Stomach (tissue), 9 donors: ENCODE data around the gene HPS3. TPM values are rescaled to one million over a fixed set of nuclear protein-coding genes. Genes with fewer than 3 reads are reported as not detected.
A peak's percentile ranks its signal among the peaks of the same experiment; 100 is the strongest.

Experiments used
- DNase-seq, 2 donors: peaks; one replicate each; pipeline versions ENCODE4 v3.0.0 to v3.0.0-alpha.2; 2013 to 2019
- H3K27ac ChIP-seq, 5 donors: fragments of 200-600 bp in 4 of 5; sonication (generic) in 4 of 5; one replicate each; pipeline ENCODE4 v1.5.1; 2013 to 2019; ENCODE audit warnings: mild to moderate bottlenecking in 1 of 5, moderate library complexity in 1 of 5
- H3K27me3 ChIP-seq, 3 donors: fragments of 200-600 bp; sonication (generic); one replicate each; pipeline ENCODE4 v1.5.1; 2017 to 2019; ENCODE audit warnings: mixed run types in 1 of 3
- H3K36me3 ChIP-seq, 4 donors: fragments of 200-600 bp; sonication (generic); 1 replicate in 3 of 4; 2 replicates in 1 of 4; pipeline ENCODE4 v1.5.1; 2016 to 2019
- H3K4me1 ChIP-seq, 4 donors: fragments of 200-600 bp; sonication (generic); one replicate each; pipeline ENCODE4 v1.5.1; 2016 to 2019
- H3K4me3 ChIP-seq, 4 donors: fragments of 200-600 bp; sonication (generic) in 3 of 4; one replicate each; pipeline ENCODE4 v1.5.1; 2016 to 2019; ENCODE audit warnings: mild to moderate bottlenecking in 1 of 4
- H3K9me3 ChIP-seq, 4 donors: fragments of 200-600 bp; sonication (generic); one replicate each; pipeline ENCODE4 v1.5.1; 2016 to 2019
- EP300 ChIP-seq: sonication (generic); formaldehyde crosslinking; IDR thresholded peaks from one replicate; pipeline ENCODE4 v1.6.1; 2017; ENCODE audit warnings: antibody characterized with exemption
- POLR2A ChIP-seq, 4 donors: fragments of 450-650 bp; IDR thresholded peaks; one replicate each; pipeline ENCODE4 v1.6.1; 2016; ENCODE audit warnings: antibody characterized with exemption in 4 of 4, control low read depth in 2 of 4, mild to moderate bottlenecking in 1 of 4, moderate library complexity in 1 of 4
- POLR2AphosphoS5 ChIP-seq, 3 donors: sonication (generic); formaldehyde crosslinking; IDR thresholded peaks; one replicate each; pipeline ENCODE4 v1.6.1; 2016; ENCODE audit warnings: antibody characterized with exemption in 3 of 3
- WGBS, 5 donors: extraction: QIAGEN DNeasy Blood & Tissue Kit in 3 of 5; methylation state at CpG; one replicate each; pipeline versions ENCODE4 v1.1.5 to v1.1.7; 2013 to 2018; 5-methylcytosine and 5-hydroxymethylcytosine counted together
- intact Hi-C: fragments of 100-400 bp; cut with DNase I; formaldehyde crosslinking; loops from one replicate; pipeline ENCODE4 v1.15.1; 2023; ENCODE audit warnings: low total_unique reads
- polyA plus RNA-seq, 3 donors: library from polyadenylated mRNA; stranded (reverse); fragments of 200-250 nt; gene quantifications; one replicate each; pipeline ENCODE4 v1.2.3, GENCODE V29; 2013
- total RNA-seq, 5 donors: library from RNA; depleted of rRNA; stranded (reverse); fragments of >200 nt; gene quantifications; one replicate each; pipeline versions ENCODE4 v1.1.0 to v1.2.3, GENCODE V29; 2014 to 2016
- TF ChIP-seq, protein P1 (sequence below), 7 experiments: fragments of 450-650 bp in 4 of 7; fragments of 200-600 bp in 3 of 7; sonication (generic) in 3 of 7; IDR thresholded peaks; one replicate each; pipeline ENCODE4 v1.5.1; 2016 to 2019; ENCODE audit warnings: antibody characterized with exemption in 7 of 7, control low read depth in 2 of 7, mild to moderate bottlenecking in 1 of 7
- donor health status: healthy with polysubstance abuse.
- donor health status: Bipolar disorder and iron deficiency.
- donor health status: healthy.

The HPS3 gene
- total and polyA plus RNA-seq, 8 donors, result 6.3 to 23.9 (median 12.1) TPM

DNA sequence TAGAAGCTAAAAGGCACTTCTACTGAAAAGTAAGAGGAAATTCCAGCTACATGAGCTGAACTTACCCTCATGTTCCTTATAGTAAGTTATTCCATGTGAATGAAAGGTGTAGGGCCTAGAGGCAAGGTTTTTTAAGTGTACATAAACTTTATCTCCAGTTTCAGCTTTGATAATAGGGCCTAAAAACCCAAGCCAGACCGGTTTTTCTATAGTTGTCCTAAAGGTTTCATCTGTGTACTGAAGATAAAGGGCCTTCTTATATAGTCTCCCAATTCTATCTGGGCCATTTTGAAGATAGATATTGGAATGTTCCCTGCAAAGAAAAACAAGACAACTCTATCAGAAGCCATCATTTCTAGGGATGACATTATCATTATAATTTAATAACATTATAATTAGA lies 82.9 kb downstream of the HPS3 start:
- H3K4me3 ChIP-seq, result no peak overlapping the region
- H3K4me1 ChIP-seq, result peaks cover 7 to 30% (median 17%) of the 10 kb centered on the region in 4 donors
- intact Hi-C loops, result no loop called here
- H3K27ac ChIP-seq, result no peak overlapping the region
- H3K36me3 ChIP-seq, result no peaks in the 10 kb centered on the region
- H3K27me3 ChIP-seq, result no peaks in the 10 kb centered on the region
- TF ChIP-seq EP300, result no peak
- no peak for TF ChIP-seq POLR2A (IDR thresholded peaks at IDR 0.05)
- TF ChIP-seq, protein P1, sequence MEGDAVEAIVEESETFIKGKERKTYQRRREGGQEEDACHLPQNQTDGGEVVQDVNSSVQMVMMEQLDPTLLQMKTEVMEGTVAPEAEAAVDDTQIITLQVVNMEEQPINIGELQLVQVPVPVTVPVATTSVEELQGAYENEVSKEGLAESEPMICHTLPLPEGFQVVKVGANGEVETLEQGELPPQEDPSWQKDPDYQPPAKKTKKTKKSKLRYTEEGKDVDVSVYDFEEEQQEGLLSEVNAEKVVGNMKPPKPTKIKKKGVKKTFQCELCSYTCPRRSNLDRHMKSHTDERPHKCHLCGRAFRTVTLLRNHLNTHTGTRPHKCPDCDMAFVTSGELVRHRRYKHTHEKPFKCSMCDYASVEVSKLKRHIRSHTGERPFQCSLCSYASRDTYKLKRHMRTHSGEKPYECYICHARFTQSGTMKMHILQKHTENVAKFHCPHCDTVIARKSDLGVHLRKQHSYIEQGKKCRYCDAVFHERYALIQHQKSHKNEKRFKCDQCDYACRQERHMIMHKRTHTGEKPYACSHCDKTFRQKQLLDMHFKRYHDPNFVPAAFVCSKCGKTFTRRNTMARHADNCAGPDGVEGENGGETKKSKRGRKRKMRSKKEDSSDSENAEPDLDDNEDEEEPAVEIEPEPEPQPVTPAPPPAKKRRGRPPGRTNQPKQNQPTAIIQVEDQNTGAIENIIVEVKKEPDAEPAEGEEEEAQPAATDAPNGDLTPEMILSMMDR (IDR thresholded peaks at IDR 0.05), result no peak
- TF ChIP-seq POLR2AphosphoS5 (IDR thresholded peaks at IDR 0.05), result no peak
- peak in 1 of 2 donors; percentile 18 for DNase-seq
- no peaks in the 10 kb centered on the region for H3K9me3 ChIP-seq
- WGBS, 5 donors, result 15 to 69% (median 58%) methylated on average over 1 of the region's 1 CpG

DNA sequence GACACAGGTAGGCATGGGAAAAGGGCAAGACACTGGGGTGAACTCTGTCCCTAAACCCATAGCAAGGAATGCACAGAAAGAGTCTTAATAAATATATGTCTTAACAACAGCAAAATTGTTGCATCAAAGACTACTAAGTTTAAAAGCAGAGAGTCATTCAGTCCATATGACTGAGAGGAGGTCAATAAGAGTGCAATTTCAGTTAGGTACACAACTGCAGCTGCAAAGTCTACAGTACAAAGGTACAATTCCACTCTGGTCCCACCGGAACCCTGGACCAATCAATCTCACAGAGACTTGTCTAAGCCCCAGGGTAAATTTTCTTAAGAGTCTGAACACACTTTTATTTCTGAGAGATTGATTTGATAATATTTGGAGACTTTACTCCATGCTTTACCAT lies 85.3 kb downstream of the HPS3 start:
- Histone ChIP-seq H3K36me3 (no peaks in the 10 kb centered on the region), H3K9me3 (no peaks in the 10 kb centered on the region), H3K27me3 (no peaks in the 10 kb centered on the region), H3K4me1 (peaks cover 7 to 30% (median 17%) of the 10 kb centered on the region in 4 donors), H3K4me3 (no peak overlapping the region), H3K27ac (no peak overlapping the region)
- TF ChIP-seq EP300 (no peak), POLR2AphosphoS5 (IDR thresholded peaks at IDR 0.05) (no peak)
- TF ChIP-seq, protein P1 (IDR thresholded peaks at IDR 0.05), result no peak
- WGBS, 5 donors, result 28 to 65% (median 43%) methylated on average over 1 of the region's 1 CpG
- intact Hi-C loops, result no loop called here
- peak in 1 of 2 donors; percentile 67 for DNase-seq

DNA sequence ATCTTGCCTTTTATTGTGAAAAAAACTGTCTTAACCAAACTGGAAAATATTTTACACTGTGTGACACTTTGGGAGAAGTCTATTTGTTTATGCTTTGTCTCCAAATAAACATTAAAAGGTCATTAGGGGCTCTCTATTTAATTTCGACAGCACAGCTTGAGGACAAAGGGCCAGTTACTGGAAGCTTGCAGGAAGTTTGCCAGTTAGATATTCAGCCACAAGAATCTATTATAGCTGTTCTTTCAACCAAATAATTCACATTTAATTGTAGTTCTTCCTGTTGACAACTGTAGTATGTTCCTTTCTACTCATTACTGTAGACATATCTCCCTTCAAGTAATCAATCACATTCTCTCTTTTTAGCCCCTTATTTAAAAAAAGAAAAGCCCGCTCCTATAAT lies 86.1 kb downstream of the HPS3 start:
- TF ChIP-seq EP300, result no peak
- TF ChIP-seq, protein P1 (IDR thresholded peaks at IDR 0.05), result no peak
- TF ChIP-seq POLR2AphosphoS5 (IDR thresholded peaks at IDR 0.05), result no peak
- TF ChIP-seq POLR2A (IDR thresholded peaks at IDR 0.05), result no peak
- no peaks in the 10 kb centered on the region for H3K27me3 ChIP-seq
- peaks cover 7 to 30% (median 17%) of the 10 kb centered on the region in 4 donors for H3K4me1 ChIP-seq
- 54 to 60% (median 57%) methylated on average over 2 of the region's 2 CpGs for WGBS, 5 donors
- intact Hi-C loops, result no loop called here
- H3K36me3 ChIP-seq, result no peaks in the 10 kb centered on the region
- H3K4me3 ChIP-seq, result no peak overlapping the region
- DNase-seq, result peak in 1 of 2 donors; percentile 23
- no peaks in the 10 kb centered on the region for H3K9me3 ChIP-seq
- peak overlapping the region in 1 of 5 donors; percentile 56 for H3K27ac ChIP-seq

DNA sequence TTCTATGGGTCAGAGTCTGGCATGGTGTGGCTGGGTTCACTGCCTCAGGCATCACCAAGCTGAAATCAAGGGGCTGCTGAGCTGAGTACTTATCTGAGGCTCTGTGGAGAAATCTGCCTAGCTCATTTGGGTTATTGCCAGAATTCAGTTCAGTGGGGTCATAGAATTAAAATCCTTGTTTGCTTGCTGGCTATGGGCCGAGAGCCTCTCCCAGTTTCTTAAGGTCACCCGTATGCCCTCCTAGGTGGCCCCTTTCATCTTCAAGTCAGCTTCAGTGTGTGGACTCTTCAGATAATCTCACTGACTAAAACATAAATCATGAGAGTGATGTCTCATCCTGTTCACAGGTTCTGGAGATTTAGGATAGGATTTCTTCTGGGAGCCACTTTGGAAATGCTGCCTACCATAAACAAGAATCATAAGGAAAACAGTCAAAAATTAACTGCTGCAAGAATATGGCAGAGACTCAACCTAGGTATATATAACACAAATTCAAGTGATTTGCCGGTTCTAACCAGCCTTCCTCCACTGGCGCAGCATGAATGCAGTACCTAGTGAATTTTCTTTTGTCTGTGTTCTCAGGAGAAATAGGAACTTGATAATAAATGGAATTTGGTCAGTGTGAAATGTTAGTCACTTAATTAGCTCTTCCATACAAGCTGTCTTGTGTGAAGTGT lies 86.9 kb downstream of the HPS3 start:
- H3K9me3 ChIP-seq, result no peaks in the 10 kb centered on the region
- peaks cover 7 to 30% (median 17%) of the 10 kb centered on the region in 4 donors for H3K4me1 ChIP-seq
- no peaks in the 10 kb centered on the region for H3K36me3 ChIP-seq
- intact Hi-C loops, result no loop called here
- H3K27ac ChIP-seq, result peak overlapping the region in 3 of 5 donors; percentile 3 to 56 (median 16)
- no peak overlapping the region for H3K4me3 ChIP-seq
- WGBS, 5 donors, result 35 to 65% (median 51%) methylated on average over 4 of the region's 4 CpGs
- DNase-seq, result peak in 1 of 2 donors; percentile 62
- H3K27me3 ChIP-seq, result no peaks in the 10 kb centered on the region
- TF ChIP-seq EP300, result no peak
- TF ChIP-seq POLR2AphosphoS5 (IDR thresholded peaks at IDR 0.05), result no peak
- TF ChIP-seq, protein P1 (IDR thresholded peaks at IDR 0.05), result no peak
- no peak for TF ChIP-seq POLR2A (IDR thresholded peaks at IDR 0.05)
